Measurements from ENCODE around the gene PIWIL1.

GRCh38 chr12:130288206-130288605, 49.5 kb upstream of the PIWIL1 start:
- TF ChIP-seq CTCF (conservative IDR thresholded peaks at IDR 0.05), result no peak
- no peak for TF ChIP-seq EZH2 (IDR thresholded peaks at IDR 0.05; ENCODE audit: low read depth)
